GM12878 (cell line): ENCODE measurements around the gene PRR3. TPM values are rescaled to one million over a fixed set of nuclear protein-coding genes. Genes with fewer than 3 reads are reported as not detected.

Source experiments
- ATAC-seq: fragments of 200-7000 bp; cut with Tn5 transposase; 3 replicates; pipeline ENCODE4 v1.9.1; 2020; ENCODE audit warnings: mild to moderate bottlenecking, moderate library complexity
- BruUV-seq: library from RNA; stranded (reverse); fragments of 400-500 nt; replicated peaks from 2 replicates; lab custom pipeline; 2021; lab: Mats Ljungman, UMichigan
- CTCF ChIA-PET: fragments of 300-600 bp; sonication (Branson Sonifier 250); formaldehyde crosslinking; extraction: SDS; loops from one replicate; lab custom pipeline; 2021; ENCODE audit warnings: inconsistent platforms; lab: Yijun Ruan, JAX
- POLR2A ChIA-PET: fragments of 350-600 bp; formaldehyde crosslinking; extraction: SDS; loops from one replicate; lab custom pipeline; 2021; ENCODE audit warnings: inconsistent platforms; lab: Charles Lee
- RAD21 ChIA-PET: fragments of 300-600 bp; sonication (Branson Sonifier 250); formaldehyde crosslinking; loops from one replicate; lab custom pipeline; 2023; ENCODE audit warnings: antibody characterized with exemption; ENCODE audit not compliant: unreplicated experiment; lab: Charles Lee
- SMC1A ChIA-PET: fragments of 300-600 bp; sonication (Branson Sonifier 250); formaldehyde crosslinking; loops from one replicate; lab custom pipeline; 2023; ENCODE audit not compliant: unreplicated experiment, uncharacterized antibody; lab: Charles Lee
- DNase-seq: peaks from one replicate; pipeline ENCODE4 v3.0.0-alpha.2; 2011; ENCODE audit warnings: low read depth, low spot score
- FAIRE-seq: peaks from 3 replicates; lab custom pipeline; 2011; peaks lifted over from hg19 to GRCh38; lab: Jason Lieb, UNC
- H2AFZ ChIP-seq: 2 replicates; pipeline ENCODE4 v1.6.0; 2011; ENCODE audit warnings: low read depth, low read length, control low read depth; ENCODE audit not compliant: control insufficient read depth
- H3K27ac ChIP-seq: 2 replicates; pipeline ENCODE4 v1.5.1; 2011; ENCODE audit warnings: control low read depth; ENCODE audit not compliant: control insufficient read depth, insufficient read depth
- H3K27me3 ChIP-seq, 2 experiments: replicated peaks in 1 of 2; 2 replicates each; pipeline versions ENCODE4 v1.6.0 to v1.6.1; 2011; ENCODE audit warnings: low read length in 1 of 2; ENCODE audit not compliant: control insufficient read depth in 2 of 2, insufficient read depth in 2 of 2
- H3K36me3 ChIP-seq, 2 experiments: 2 replicates each; pipeline ENCODE4 v1.5.1; 2011; ENCODE audit warnings: low read length in 1 of 2; ENCODE audit not compliant: control insufficient read depth in 2 of 2, insufficient read depth in 2 of 2
- H3K4me1 ChIP-seq: 2 replicates; pipeline ENCODE4 v1.6.1; 2011; ENCODE audit warnings: mild to moderate bottlenecking, low read length, moderate library complexity, mixed read lengths; ENCODE audit not compliant: control insufficient read depth, insufficient read depth
- H3K4me2 ChIP-seq: 2 replicates; pipeline ENCODE4 v1.6.0; 2011; ENCODE audit warnings: control low read depth; ENCODE audit not compliant: control insufficient read depth, insufficient read depth
- H3K4me3 ChIP-seq: fragments of 200-600 bp; sonication (generic); 2 replicates; pipeline ENCODE4 v1.5.1; 2016
- H3K79me2 ChIP-seq: 2 replicates; pipeline ENCODE4 v1.6.0; 2011; ENCODE audit warnings: low read length; ENCODE audit not compliant: control insufficient read depth, insufficient read depth
- H3K9ac ChIP-seq: 2 replicates; pipeline ENCODE4 v1.8.0; 2011; ENCODE audit warnings: low read length, control low read depth, mixed read lengths; ENCODE audit not compliant: control insufficient read depth, insufficient read depth
- H3K9me3 ChIP-seq: replicated peaks from 3 replicates; pipeline ENCODE4 v1.5.1; 2011; ENCODE audit warnings: mild to moderate bottlenecking, low read length; ENCODE audit not compliant: control insufficient read depth, insufficient read depth
- H4K20me1 ChIP-seq: 2 replicates; pipeline ENCODE4 v1.6.0; 2011; ENCODE audit not compliant: control insufficient read depth, insufficient read depth
- BCL11A ChIP-seq: IDR thresholded peaks from 2 replicates; pipeline ENCODE4 v1.6.1; 2011; ENCODE audit warnings: low read depth, low read length
- CBFB ChIP-seq: IDR thresholded peaks from 2 replicates; pipeline ENCODE4 v1.6.1; 2016; ENCODE audit warnings: antibody characterized with exemption, low read depth
- CBX5 ChIP-seq: sonication (generic); IDR thresholded peaks from 2 replicates; pipeline ENCODE4 v1.6.1; 2016; ENCODE audit warnings: low read depth, moderate library complexity, mild to moderate bottlenecking, inconsistent platforms
- ESRRA ChIP-seq: IDR thresholded peaks from 2 replicates; pipeline ENCODE4 v1.6.1; 2012; ENCODE audit warnings: mild to moderate bottlenecking, low read length, improper control_type of control experiment
- HDAC2 ChIP-seq: fragments of 200-600 bp; sonication (generic); IDR thresholded peaks from 2 replicates; pipeline ENCODE4 v1.6.1; 2017
- HDGF ChIP-seq: fragments of 450-650 bp; IDR thresholded peaks from 2 replicates; pipeline ENCODE4 v1.6.1; 2016; ENCODE audit warnings: antibody characterized with exemption
- HSF1 ChIP-seq: fragments of 150-350 bp; IDR thresholded peaks from 2 replicates; pipeline ENCODE4 v1.6.1; 2014; ENCODE audit warnings: mild to moderate bottlenecking, low read depth, low read length
- IKZF1 ChIP-seq: fragments of 450-650 bp; conservative IDR thresholded peaks from 2 replicates; pipeline ENCODE4 v1.6.1; 2017; ENCODE audit warnings: antibody characterized with exemption, mild to moderate bottlenecking
- NR2C2 ChIP-seq: IDR thresholded peaks from 2 replicates; pipeline ENCODE4 v1.6.1; 2011; ENCODE audit warnings: borderline replicate concordance, low read depth; ENCODE audit not compliant: control insufficient read depth, insufficient read length
- POLR2A ChIP-seq: IDR thresholded peaks from 2 replicates; pipeline ENCODE4 v1.6.1; 2011; ENCODE audit warnings: low read depth, mild to moderate bottlenecking, low read length
- POLR2AphosphoS5 ChIP-seq: IDR thresholded peaks from 2 replicates; pipeline ENCODE4 v1.6.1; 2011; ENCODE audit warnings: mild to moderate bottlenecking, low read length, inconsistent platforms
- PRDM15 ChIP-seq: fragments of 450-650 bp; formaldehyde crosslinking; IDR thresholded peaks from 2 replicates; pipeline ENCODE4 v1.4.0; 2020; ENCODE audit warnings: mild to moderate bottlenecking, moderate library complexity
- WGBS: methylation state at CpG from one replicate; pipeline ENCODE4 v1.1.6; 2016; ENCODE audit warnings: low lambda C conversion rate; ENCODE audit not compliant: insufficient replicate concordance, insufficient coverage; ENCODE audit errors: missing lambda C conversion rate; 5-methylcytosine and 5-hydroxymethylcytosine counted together
- in situ Hi-C: fragments of 300-500 bp; cut with MboI; formaldehyde crosslinking; loops from 9 replicates; pipeline ENCODE4 v1.14.3; 2018; ENCODE audit warnings: mixed read lengths
- intact Hi-C: fragments of 100-400 bp; cut with micrococcal nuclease; formaldehyde crosslinking; loops from one replicate; pipeline ENCODE4 v1.14.2; 2022; ENCODE audit not compliant: unreplicated experiment
- polyA plus RNA-seq, 11 experiments: library from polyadenylated mRNA; depleted of rRNA in 4 of 11; unstranded in 6 of 11; stranded (reverse) in 5 of 11; fragments of >200 nt; fragmentation: Nextera tagmentation in 4 of 11; fragmentation: Illumina TruSeq in 1 of 11; extraction: Ambion mirVana in 4 of 11; extraction: Trizol in 1 of 11; gene quantifications; 1 replicate in 1 of 11; 2 replicates in 10 of 11; pipeline versions ENCODE4 v1.2.1 to v1.2.3, GENCODE V29; 2011 to 2016; ENCODE audit warnings: inconsistent platforms in 2 of 11, missing spikeins in 2 of 11, low read depth in 1 of 11
- total RNA-seq, 4 experiments: library from RNA; depleted of rRNA in 3 of 4; stranded (reverse); fragments of >200 nt in 3 of 4; fragmentation: Illumina TruSeq in 1 of 4; extraction: Trizol in 1 of 4; gene quantifications; 2 replicates each; pipeline versions ENCODE4 v1.2.1 to v1.2.3, GENCODE V29; 2013 to 2021

PRR3 gene
- total and polyA plus RNA-seq, 10 of the 15 experiments (the other 5 are each of a cell fraction or from before 2014, with no cell fraction given): 14.0 to 38.2 (median 20.5) TPM

- no peak for FAIRE-seq
- Histone ChIP-seq H3K36me3 (peaks cover 20 to 31% of the 10 kb centered on the region in 2 experiments; a peak in 3 of 4 replicates), H3K9me3 (no peaks in the 10 kb centered on the region), H3K4me2 (no peak overlapping the region), H3K27ac (no peak overlapping the region), H4K20me1 (peaks cover 3% of the 10 kb centered on the region; the same call in 1 of the 2 replicates), H3K4me3 (no peak overlapping the region), H3K4me1 (no peaks in the 10 kb centered on the region; the same call in 1 of the 2 replicates), H2AFZ (no peak overlapping the region), H3K9ac (no peak overlapping the region), H3K27me3 (no peaks in the 10 kb centered on the region), H3K79me2 (no peaks in the 10 kb centered on the region)
- DNase-seq: no peak
- intact Hi-C loops (no loop called here), in situ Hi-C loops (no loop called here)
- ChIA-PET RAD21 (interaction anchor here (0.9 kb wide), 2 partner anchors 10 to 118 kb away, joined by 3 read pairs; no protein-coding TSS in a partner anchor), CTCF (interaction anchor here (0.6 to 10.3 kb wide), 6 partner anchors 9 to 924 kb away, joined by 3 to 188 read pairs (median 6); no protein-coding TSS in a partner anchor), POLR2A (interaction anchor here (0.6 to 2.5 kb wide), 3 partner anchors 12 to 674 kb away, joined by 6 to 10 read pairs (median 9); no protein-coding TSS in a partner anchor), SMC1A (interaction anchor here (0.8 to 3.5 kb wide), 6 partner anchors 10 to 284 kb away, joined by 3 to 16 read pairs (median 4); partner anchors contain the start of gene DDR1)
- 87% methylated on average over 10 of the region's 10 CpGs for WGBS
- no peak for ATAC-seq
- 0 out of 2 replicates have a peak, but pooled peaks have one; percentile 9 for TF ChIP-seq POLR2AphosphoS5
- TF ChIP-seq ESRRA: no peak
- peak; percentile 47; the same call in 1 of the 2 replicates for TF ChIP-seq POLR2A
- TSS peak; percentile 19 for BruUV-seq
Measured at GRCh38 chr6:30600451-30600961, 43.4 kb downstream of the PRR3 start.

- in situ Hi-C loops (no loop called here), intact Hi-C loops (no loop called here)
- no peaks in the 10 kb centered on the region for H3K79me2 ChIP-seq
- no peak overlapping the region for H3K27ac ChIP-seq
- no peaks in the 10 kb centered on the region; the same call in 1 of the 2 replicates for H3K4me1 ChIP-seq
- no peak overlapping the region for H3K4me2 ChIP-seq
- RAD21 ChIA-PET: no interaction called here
- H3K4me3 ChIP-seq: no peak overlapping the region
- CTCF ChIA-PET: interaction anchor here (1.2 to 10.3 kb wide), 4 partner anchors 10 to 130 kb away, joined by 5 to 188 read pairs (median 64); no protein-coding TSS in a partner anchor
- DNase-seq: no peak
- H4K20me1 ChIP-seq: peaks cover 3% of the 10 kb centered on the region; the same call in 1 of the 2 replicates
- no TSS peak for BruUV-seq
- no peak overlapping the region for H3K9ac ChIP-seq
- H3K36me3 ChIP-seq: peaks cover 26 to 37% of the 10 kb centered on the region in 2 experiments
- no peak for ATAC-seq
- H3K9me3 ChIP-seq: no peaks in the 10 kb centered on the region
- no peak for FAIRE-seq
- WGBS: 91% methylated on average over 6 of the region's 6 CpGs
- POLR2A ChIA-PET: interaction anchor here (2.5 kb wide), 1 partner anchor 11 kb away, joined by 10 read pairs; no protein-coding TSS in a partner anchor
- SMC1A ChIA-PET: interaction anchor here (0.8 to 3.5 kb wide), 6 partner anchors 9 to 283 kb away, joined by 3 to 16 read pairs (median 4); partner anchors contain the start of gene DDR1
- H2AFZ ChIP-seq: no peak overlapping the region
- H3K27me3 ChIP-seq: no peaks in the 10 kb centered on the region
- TF ChIP-seq HSF1 (no peak), HDGF (no peak), CBX5 (no peak), NR2C2 (no peak), HDAC2 (no peak), BCL11A (no peak), CBFB (no peak), IKZF1 (no peak), PRDM15 (CRISPR knock-in tag) (no peak)
Measured at GRCh38 chr6:30601436-30601814, 44.3 kb downstream of the PRR3 start.
